AML-193 (cell line): Measurements from ENCODE around the gene NOX3.
"Not testable (repeated sequence)": the region's sequence is repeated elsewhere in the genome, so short reads cannot be mapped to it uniquely, and the experiment has no call there.

ENCODE experiments used
- DNase-seq, 2 experiments: peaks; one replicate each; lab custom pipeline; 2025; lab: John Stamatoyannopoulos, UW

NOX3 gene, protein sequence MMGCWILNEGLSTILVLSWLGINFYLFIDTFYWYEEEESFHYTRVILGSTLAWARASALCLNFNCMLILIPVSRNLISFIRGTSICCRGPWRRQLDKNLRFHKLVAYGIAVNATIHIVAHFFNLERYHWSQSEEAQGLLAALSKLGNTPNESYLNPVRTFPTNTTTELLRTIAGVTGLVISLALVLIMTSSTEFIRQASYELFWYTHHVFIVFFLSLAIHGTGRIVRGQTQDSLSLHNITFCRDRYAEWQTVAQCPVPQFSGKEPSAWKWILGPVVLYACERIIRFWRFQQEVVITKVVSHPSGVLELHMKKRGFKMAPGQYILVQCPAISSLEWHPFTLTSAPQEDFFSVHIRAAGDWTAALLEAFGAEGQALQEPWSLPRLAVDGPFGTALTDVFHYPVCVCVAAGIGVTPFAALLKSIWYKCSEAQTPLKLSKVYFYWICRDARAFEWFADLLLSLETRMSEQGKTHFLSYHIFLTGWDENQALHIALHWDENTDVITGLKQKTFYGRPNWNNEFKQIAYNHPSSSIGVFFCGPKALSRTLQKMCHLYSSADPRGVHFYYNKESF

DNA sequence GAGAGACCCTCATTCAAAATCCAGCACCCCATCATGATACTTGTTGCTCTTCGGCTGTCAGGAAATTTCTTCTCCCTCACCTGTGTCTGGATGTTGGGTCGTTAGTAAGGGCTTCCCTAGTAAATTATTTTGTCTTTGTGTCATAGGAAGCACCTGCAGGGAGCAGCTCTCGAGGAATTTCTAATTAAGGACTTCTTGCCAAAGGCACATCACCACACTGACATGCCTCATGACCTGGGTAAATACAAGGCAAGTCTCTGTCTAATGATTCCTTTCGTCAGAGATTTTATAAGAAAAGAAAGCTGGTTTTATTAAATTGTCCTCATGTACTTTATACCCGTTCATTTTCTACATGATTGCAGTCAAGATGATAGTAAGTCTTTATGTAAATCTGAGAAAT, at the start of gene NOX3:
Gene NOX3 (minus strand): TSS at position 74 of the 400 bp plus-strand sequence. CDS start 39 bp downstream, at position 35.
- DNase-seq, result no peak

DNA sequence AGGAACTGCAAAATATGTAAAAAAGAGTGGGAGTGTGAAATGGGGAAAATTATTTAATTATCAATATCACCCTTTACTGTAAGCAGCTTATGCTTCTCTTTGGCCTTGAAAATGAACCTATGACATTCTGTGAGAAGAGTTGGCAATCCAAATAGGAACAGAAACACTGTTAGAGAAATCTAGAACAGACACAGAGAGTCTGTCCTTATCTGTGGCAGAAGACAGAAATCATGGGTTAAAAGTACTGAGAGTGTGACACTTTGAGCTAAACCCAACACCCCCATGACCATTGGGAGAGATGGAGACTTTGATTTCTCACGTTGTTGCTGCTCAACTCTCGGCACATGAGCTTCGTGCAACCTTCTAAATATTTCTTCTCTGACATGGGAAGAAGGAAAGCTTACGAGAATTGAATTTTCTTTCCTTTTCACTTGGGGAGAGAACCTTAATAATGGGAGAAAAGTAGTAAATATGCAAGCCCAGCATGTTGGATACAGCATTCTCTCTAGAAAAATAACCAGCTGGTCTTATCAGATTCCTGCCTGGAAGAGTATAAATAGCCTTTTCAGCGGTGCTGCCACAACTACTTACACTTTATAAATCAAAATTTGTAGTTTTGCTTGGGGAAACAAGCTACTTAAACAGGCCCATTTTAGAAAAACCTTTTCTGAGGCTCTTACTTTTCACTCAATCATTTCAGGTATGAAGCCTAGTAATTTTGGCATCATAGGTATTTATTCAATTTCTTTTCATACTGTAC, 49.4 kb upstream of the NOX3 start:
- no peak for DNase-seq

DNA sequence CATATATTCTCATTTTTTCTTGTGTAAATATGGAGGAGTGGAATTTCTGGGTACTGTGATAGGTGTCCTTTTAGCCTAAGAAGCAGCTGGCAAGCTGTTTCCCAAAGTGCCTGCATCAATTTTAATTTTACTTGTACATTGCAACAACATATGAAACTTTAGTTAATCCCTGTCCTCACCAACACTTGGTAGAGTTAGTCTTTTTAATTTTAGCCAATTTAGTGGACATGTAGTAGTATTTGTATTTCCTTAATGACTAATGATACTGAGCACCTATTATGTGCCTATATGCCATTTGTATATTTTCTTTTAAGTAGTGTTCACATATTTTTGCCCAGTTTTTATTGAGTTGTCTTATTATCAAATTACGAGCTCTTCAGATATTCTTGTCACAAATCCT, 46.8 kb upstream of the NOX3 start:
- no peak for DNase-seq

GRCh38 chr6:155499574-155499973, 43.9 kb upstream of the NOX3 start:
- DNase-seq, result no peak

DNA sequence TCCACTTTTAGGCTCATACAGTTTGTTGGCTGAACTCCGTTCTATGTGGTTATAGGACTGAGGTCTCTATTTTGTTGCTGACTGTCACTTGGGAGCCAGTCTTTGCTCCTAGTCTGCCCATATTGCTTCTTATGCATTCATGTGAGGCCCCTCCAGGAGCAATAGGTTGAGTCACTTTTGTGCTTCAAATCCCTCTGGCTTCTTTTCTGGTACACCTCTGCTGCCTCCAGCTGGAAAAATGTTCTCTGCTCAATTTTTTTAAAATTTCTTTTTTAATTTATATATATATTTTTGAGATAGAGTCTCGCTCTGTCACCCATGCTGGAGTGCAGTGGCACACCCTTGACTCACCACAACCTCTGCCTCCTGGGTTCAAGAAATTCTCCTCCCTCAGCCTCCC, 42.7 kb upstream of the NOX3 start:
- DNase-seq, result no peak

DNA sequence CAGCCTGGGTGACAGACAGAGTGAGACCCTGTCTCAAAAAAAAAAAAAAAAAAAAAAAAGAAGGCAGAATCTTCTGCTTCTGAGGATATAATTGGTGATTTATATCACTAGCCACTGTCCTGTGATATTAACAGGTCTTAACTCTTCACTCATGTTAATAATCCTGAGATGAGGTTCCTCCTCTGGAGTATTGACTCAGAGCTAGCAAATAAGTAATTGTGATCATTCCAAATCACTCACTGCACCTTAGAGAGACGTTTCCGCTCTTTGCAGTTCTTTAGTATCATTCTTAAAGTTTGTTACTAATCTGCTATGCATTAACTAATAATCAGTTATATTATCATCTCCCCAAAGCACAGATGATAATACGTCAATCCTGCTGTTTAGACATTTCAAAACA, 41.6 kb upstream of the NOX3 start:
- DNase-seq, result no peak

GRCh38 chr6:155495011-155495768, 39.6 kb upstream of the NOX3 start:
- DNase-seq, result no peak

DNA sequence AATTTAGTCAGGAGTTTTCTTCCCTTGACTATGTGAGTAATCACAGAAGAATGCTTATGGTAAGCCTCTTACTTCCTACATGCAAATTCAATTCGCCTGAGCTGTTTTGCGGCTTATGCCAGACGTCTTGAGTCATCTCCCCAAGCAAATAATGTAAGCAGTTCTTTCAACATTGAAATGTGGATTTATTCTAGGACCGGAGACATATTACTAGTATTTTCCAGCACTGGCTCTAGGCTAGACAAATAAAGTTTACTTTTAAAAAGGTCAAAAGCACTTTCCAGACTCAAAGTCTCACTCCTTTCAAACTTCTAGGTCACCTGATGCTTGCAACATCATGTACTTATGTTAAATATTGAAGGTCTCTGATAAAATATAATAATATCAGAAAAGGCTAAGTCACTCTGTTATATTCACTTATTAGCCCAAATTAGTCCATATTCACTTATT, 38.1 kb upstream of the NOX3 start:
- DNase-seq, result no peak

DNA sequence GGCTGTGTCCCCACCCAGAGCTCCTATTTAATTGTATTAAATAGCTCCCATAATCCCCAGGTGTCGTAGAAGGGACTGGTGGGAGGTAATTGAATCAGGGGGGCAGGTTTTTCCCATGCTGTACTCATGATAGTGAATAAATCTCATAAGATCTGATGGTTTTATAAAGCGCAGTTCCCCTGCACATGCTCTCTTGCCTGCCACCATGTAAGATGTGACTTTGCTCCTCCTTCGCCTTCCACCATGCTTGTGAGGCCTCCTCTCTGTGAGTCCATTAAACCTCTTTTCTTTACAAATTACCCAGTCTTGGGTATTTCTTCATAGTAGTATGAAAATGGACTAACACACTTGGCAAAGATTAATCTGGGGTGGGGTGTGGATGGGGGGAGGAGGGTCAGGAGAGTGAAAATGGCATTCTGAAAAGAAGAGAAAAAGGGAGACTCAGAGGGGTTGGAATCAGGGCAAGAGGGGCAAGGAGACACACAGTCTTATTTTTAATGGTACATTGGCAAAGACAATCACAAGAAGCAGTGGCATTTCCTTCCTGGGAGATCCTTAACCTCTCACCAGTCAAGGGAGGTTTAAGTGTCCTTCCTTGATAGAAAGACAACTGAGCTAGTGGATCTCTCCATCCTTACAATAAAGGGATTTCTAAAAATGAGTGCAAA, 37.5 kb upstream of the NOX3 start:
- DNase-seq, result no peak

DNA sequence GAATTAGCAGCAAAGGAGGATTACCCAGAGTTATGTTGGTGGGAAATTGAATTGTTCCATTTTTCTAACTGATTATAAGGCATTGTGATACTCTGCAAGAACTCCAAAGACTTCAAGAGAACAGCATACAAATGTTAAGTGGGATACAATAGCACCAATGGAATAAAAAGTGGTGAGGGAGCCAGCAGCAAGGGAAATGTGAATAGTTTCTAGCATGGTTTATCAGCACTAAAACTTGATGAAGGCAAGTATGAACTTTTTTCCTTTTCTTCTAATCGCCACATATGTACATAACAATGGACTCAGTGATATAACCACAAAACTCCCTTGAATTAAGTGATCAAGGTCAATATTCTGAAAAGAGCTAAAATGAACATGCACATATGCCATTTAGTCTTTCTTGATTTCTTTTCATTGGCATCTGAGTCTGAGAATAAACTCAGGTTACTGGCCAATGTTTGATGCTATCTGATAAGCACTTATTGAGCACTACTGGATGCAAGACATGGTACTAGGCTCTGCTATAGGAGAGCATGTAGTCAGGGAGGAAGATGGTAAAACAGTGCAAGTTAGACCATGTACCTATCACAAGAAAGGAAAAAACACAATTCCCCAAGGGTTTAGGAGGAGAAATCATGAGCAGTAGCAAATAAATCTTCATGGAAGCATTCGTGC, 36.6 kb upstream of the NOX3 start:
- DNase-seq, result no peak

- no peak for DNase-seq
Observed at GRCh38 chr6:155491421-155491820, 35.8 kb upstream of the NOX3 start.

GRCh38 chr6:155488197-155488596, 32.6 kb upstream of the NOX3 start:
- not testable (repeated sequence) for DNase-seq

DNA sequence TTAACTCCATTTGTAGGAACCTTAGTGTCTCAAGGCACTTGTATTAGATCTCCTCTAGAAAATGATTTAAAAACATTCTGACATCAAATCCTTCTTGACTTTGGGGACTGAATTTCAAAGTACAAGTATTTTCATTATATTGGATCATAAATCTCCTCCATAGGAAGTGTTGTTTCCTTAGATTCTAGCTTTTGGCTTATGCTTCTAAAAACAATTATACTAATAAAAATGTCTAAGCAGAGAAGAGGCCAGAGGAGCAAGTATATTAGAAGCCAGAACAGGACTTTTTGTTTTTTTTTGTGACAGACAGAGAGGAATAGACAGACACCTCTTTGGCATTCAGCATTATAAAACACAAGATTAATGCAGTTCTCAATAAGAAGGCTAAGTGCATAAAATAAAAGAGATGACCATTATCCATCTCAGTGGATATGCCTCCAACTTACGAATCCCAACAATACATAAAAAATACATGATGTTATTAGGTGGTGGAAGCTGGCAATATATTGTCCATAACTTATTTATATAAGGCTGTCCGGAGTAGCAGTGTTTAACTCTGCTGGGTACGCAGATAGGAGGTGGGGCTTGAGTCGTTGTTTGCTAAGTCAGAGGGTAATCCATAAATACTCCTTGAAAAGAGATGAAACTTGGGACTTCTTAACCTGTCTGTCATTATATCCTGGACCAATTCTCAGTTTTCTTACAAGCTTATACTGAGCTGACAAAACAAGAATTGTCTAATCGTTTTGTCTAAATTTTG, 31.9 kb upstream of the NOX3 start:
- DNase-seq, result no peak

- no peak for DNase-seq
Observed at GRCh38 chr6:155486721-155487294, 31.2 kb upstream of the NOX3 start.

GRCh38 chr6:155485756-155486155, 30.1 kb upstream of the NOX3 start:
- no peak for DNase-seq

GRCh38 chr6:155483858-155484257, 28.2 kb upstream of the NOX3 start:
- DNase-seq, result no peak

- DNase-seq, result no peak
Observed at GRCh38 chr6:155481215-155481614, 25.6 kb upstream of the NOX3 start.

DNA sequence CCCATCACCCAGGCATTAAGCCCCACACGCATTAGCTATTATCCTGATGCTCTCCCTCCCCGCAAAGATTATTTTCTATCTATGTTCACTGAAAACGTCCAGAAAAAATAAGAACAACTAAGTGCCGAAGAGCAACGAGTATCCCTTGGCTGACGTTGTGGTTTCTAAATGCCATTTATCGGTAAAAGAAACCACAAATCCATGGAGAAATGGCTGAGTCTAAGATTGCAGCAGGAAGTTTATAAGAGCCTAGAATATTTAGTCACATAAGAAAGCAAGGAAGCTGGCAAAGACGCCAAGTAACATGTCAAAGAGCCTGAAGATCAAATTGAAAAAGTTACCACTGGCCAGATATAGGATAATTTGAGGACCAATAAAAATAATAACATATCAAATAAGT, 18.1 kb upstream of the NOX3 start:
- DNase-seq, result no peak

DNA sequence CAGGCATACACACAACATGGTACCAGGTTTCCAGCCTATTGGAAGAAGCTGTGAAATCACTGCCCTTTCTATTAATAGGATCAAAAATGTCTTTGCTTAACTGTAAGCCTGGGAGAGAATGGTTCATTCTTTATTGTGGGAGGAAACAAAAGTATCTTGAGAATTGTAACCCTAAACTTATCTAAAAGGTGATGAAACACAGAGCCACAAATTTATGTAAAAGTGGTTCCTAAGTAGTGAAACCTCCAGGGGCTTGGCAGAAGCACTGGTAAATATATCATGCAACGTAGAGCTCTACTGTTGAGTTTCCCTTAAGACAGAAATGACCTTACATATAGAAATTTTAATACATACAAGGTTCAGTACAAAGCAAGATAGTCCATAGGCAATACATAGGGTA, 17.2 kb upstream of the NOX3 start:
- no peak for DNase-seq
